Cardiac septum (tissue), 1 donor: ENCODE results near the gene SYCE3. TPM values are rescaled to one million over a fixed set of nuclear protein-coding genes. Genes with fewer than 3 reads are reported as not detected.

Source experiments
- DNase-seq: peaks from one replicate; pipeline ENCODE4 v3.0.0-alpha.2; 2020; ENCODE audit warnings: low spot score
- intact Hi-C: fragments of 100-400 bp; cut with DNase I; formaldehyde crosslinking; loops from one replicate; pipeline ENCODE4 v1.14.0; 2022
- total RNA-seq: library from RNA; stranded (reverse); fragmentation: NEBNext Ultra II Directional; extraction: Animal tissue kit (Norgen Biotek cat#: 25700); gene quantifications from one replicate; pipeline ENCODE4 v1.2.1, GENCODE V29; 2021
- donor health status: DM: no; HTN: no; CAD: no.

The SYCE3 gene
- total RNA-seq, 1 donor from 2014 or later = not detected

DNA sequence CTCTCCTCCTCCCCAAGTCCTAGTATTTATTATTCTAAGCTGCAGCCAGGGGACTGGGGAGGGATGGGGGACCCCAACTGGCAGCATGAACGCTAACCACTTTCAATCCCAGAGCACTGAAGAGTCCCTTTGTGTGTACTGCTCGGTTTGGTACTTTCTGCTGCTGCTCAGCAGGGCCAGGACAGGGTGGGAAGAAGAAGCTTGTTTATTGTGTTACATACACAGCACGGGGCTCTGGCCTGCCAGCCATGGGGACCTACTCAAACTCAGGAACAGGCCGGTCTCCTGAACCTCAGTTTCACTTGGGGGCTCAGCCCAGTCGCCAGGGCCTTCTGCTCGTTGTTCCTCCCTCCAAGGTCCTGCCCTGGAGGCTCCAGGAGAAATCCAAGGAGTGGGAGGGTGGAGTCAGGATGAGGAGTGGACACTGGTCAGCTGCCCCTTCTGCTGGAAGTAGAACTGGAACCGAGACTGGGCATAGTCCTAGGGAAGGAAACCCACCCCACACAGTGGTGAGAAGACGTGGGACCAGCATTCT is 16.1 kb upstream of the SYCE3 start:
- no peak for DNase-seq
- intact Hi-C loops = loop anchor here (1.0 kb wide), 1 partner anchor 16 kb away; no protein-coding TSS in a partner anchor

DNA sequence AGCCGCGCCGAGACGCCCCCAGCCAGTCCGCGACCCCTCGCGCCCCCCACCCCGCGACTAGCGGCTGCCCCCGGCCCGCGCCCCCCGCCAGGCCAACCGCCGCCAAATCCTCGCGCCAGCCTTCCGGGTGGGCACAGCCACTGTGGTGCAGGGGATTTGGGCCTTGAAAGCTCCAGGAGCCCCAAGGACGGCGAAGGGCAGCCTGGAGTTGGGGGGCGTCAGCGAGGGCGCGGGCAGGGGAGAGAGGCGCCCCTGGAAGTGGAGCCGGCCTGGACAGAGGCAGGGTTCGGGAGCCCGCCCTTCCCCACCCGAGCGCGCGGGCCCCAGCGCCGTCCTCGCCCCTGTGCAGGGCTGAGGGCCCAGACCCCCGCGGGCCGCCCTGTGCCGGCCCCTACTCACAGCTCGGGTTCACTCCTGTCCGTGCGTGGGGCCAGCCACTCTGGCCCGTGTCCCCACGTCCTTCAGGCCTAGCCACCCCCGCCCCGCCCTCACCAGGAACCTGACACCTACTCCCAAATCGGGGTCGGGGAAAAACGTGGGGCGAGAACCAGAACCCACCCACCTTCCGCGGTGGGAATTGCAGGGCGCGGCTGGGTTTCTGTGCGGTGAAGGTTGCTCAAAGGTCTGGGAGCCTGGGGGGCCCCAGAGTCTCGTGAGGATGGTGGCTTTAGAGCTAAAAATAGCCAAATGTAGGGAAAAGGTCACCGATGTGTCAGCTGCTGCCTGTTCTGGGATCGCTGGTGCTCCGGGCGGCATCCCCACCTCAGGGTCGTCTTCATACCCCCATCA is 15.5 kb upstream of the SYCE3 start, which contains the start of gene CPT1B:
CPT1B (minus strand) TSS at position 441 of the 789 bp plus-strand sequence. CDS start 512 bp downstream, outside the sequence.
- peak; percentile 83 for DNase-seq
- intact Hi-C loops = loop anchor here (1.0 kb wide), 1 partner anchor 15 kb away; no protein-coding TSS in a partner anchor

DNA sequence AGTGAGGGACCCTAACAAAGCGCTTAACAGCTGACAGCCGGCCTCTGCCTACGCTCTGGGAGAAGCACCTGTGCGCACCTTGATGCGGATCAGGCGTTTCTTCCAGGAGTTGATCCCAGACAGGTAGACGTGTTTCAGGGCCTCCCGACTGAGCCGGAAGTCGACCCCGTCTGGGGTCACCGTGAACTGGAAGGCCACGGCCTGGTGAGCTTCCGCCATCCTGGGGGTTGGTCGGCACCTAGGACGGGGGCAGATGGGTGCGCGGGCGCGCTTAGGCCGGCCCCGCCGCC is 14.9 kb upstream of the SYCE3 start:
- intact Hi-C loops = no loop called here
- no peak for DNase-seq

DNA sequence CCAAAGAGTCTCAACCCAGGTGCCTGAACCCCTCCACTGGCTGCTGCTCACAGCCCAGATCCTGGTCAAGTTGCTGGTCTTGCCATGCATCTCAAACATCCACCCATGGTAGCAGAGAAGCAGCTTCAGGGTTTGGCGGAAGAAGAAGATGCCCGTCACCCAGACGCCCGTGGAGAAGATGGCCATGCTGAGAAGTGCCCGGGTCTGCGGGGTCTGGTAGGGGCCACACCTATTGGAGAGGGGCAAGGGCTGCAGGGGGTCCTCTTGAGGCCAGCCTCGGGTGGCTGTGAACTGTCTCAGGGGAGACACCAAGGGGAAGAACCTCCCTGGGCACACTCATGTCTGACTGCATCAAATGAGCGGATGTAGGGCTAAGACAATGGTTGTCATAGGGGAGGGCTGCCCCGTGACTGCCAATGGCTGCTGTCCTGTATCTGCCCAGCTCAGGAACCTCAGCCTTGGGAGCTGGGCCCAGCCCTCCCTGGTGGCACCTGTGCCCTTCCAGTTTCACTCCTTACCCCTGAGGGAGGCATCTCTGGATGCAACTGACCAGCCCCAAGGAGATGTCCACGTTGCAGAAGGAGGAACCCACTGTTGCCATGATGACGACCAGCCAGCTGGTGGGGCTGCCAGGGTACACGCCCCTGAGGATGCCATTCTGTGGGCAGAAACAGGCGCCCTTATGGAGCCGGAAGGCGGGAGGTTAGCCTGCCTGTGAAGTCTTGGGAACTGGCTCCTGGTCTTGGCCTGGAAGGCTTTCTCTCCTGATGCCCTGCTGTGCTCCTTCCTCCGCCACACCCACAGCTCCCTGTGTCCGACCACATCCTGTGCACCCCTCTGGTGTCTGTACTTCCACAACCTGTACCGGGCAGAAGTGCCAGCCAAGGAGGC is 14.3 kb upstream of the SYCE3 start:
- intact Hi-C loops = no loop called here

DNA sequence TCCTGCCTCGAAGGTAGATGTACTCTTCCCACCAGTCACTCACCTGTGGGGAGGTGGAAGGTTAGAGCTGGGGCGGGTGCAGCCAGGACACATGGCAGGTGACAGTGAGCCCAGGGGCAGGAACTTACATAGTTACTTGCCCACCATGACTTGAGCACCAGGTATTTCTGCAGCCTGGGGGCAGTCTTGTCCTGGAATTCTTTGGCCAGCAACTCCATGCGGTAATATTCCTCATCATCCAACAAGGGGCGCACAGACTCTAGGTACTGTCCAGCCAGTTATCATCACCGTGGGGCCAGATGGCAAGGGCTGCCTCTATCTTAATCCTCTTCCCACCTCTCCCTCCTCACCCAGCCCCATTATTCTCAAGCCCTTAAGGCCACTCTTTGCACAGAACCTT is 13.4 kb upstream of the SYCE3 start:
- intact Hi-C loops = no loop called here
- no peak for DNase-seq

More for the DNA sequence above, 14.3 kb upstream of the SYCE3 start:
- DNase-seq = no peak

DNA sequence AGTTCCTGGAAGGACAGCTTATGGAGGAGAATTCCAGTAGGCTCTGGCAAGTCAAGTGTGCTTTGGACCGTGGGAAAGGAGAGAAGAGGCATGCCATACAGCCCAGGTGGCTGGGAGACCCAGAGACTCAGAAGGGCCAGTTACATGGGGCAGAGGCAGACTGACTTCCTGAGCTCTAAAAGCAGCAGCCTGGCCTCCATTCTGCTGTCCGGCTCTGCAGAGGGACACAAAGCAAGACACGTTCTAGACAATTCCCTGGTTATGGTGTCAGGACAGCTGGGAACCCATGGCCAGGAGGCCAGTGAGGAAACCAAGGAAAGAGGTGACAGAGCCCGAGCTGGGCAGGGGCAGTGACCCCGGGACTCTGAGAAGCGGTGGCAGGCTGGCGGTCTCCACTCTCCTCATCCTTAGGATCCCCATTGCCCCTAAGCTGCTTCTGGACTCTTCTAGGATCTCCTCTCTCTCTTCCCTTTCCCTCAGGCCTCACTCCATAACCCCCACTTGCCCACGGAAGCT is 12.8 kb upstream of the SYCE3 start:
- intact Hi-C loops = no loop called here
- no peak for DNase-seq

DNA sequence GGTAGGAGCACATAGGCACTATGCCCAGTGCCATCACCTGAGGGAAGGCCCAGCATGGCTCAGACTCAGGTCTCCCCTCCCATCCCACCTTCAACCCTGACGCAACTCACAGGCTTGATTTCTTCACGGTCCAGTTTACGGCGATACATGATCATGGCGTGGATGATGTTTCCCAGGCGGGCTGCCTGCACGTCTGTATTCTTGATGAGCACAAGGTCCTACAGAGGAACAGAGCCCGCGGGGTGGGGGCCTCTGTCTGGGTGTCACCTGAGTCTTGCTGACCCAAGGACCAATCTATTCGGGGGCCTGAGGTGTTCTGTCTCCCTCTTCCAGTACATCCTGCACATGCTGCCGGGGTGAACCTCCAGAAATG is 11.7 kb upstream of the SYCE3 start:
- intact Hi-C loops = no loop called here
- DNase-seq = no peak

DNA sequence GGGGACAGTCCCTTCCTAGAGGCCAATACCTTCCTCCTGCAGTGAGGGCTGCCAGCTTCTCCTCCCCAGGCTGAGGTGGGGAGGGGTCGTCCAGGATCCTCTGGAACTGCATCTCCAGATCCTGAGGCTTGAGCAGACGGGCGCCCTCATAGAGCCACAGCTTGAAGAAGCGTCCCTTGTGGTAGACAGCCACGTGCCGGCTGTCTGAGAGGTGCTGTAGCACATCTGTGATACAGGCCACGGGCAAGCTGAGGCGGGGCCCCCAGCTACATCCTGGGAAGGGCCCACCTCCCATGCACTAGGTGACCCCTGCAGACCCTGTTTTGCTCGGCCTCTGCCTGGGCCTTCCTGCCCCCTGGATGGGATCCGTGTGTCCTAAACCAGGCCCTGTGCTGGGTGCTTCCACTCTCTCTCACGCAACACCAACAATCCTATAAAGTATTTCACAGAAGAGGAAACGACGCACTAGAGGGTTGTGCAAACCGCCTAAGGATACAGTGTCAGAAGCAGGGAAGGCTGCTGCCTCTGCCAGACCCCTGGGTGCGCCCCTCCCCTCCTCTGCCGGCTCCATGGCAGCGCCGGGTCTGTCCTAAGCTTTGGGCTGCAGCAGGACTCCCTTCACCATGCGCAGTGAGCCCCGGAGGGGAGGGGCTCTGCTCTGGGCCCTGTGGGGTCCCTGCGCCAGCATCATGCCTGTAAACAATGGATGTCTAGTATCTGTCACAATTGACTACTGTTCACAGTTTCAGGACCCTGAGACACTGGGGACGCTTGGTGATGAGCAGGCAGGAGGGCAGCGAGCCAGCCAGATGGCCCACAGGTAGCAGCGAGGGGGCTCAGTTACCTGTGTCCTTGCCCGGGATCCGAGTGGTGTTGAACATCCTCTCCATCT is 11.0 kb upstream of the SYCE3 start:
- intact Hi-C loops = no loop called here

DNA sequence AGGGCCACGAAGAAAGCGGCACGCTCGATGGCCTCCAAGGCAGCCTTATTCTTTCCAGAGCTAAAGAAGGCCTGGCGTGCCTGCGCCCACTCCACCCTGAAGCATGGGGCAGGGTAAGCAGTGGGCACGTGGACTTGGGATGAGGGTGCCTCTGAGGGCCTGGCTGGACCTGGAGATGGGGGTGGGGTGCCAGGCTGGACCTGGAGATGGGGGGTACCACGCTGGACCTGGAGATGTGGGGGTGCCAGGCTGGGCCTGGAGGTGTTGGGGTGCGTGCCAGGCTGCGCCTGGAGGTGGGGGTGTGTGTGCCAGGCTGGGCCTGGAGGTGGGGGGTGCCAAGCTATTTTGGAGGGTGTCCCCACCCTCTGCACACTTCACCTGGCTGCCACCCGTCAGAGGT is 10.2 kb upstream of the SYCE3 start:
- intact Hi-C loops = no loop called here
- DNase-seq = no peak

More for the DNA sequence above, 11.0 kb upstream of the SYCE3 start:
- no peak for DNase-seq

DNA sequence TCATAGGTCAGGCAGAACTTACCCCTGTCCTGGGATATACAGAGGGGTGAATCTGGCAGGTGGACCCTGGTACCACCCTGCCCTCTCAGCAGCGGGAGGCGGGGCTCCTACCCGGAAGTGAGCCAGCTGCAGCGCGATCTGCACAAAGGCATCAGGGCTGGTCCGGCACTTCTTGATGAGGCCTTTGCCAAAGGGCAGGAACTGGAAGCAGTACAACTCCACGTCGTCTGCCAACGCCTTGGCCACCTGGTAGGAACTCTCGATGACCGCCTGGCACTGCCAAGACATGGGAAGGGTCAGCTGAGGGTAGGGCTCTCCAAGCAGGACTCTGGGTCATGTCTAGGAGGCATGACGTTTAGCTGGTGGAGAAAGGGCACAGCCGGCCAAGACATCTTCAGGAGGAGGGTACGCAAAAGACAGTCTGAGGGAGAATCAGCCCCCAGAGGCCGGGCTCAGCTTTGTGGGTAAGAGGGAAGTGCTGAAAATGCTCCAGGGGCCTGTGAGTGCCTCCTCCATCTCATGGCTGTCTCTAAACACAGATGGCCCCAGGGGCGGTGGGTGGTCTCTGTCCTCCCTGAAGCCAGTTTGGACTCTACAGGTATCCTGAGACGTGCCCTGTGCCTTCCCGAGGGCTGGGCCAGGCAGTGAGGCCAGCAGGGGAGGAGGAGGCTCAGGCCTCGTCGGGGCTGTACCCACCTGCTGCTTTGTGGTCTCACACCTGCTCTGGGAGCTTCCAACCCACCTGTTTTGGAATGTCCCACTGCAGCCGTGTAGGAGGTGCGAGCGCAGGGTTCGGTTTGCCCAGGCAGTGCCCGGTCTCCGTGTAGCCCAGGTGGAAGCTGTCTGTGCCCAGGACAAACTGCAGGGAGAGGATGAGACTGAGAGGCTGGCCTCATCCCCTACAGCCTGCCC is 8.8 kb upstream of the SYCE3 start:
- intact Hi-C loops = no loop called here
- DNase-seq = no peak

DNA sequence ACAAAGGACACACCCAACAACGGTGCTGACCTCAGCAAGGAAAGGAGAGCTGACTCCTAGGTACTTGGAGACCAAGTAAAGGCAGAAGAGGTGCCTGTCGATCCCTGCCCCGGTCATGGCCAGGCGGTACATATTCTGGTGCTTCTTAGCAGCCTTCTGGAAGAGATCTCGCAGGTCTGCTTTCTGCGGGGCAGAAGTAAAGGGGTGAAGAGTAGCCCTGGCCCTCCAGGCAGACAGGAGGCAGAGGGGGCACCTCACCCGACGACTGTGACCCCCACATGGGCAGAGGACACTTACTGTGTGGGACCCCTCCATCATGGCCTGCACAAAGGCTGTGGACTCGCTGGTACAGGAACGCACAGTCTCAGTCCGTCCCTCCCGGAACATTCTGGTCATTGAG is 8.1 kb upstream of the SYCE3 start:
- intact Hi-C loops = no loop called here
- DNase-seq = no peak

DNA sequence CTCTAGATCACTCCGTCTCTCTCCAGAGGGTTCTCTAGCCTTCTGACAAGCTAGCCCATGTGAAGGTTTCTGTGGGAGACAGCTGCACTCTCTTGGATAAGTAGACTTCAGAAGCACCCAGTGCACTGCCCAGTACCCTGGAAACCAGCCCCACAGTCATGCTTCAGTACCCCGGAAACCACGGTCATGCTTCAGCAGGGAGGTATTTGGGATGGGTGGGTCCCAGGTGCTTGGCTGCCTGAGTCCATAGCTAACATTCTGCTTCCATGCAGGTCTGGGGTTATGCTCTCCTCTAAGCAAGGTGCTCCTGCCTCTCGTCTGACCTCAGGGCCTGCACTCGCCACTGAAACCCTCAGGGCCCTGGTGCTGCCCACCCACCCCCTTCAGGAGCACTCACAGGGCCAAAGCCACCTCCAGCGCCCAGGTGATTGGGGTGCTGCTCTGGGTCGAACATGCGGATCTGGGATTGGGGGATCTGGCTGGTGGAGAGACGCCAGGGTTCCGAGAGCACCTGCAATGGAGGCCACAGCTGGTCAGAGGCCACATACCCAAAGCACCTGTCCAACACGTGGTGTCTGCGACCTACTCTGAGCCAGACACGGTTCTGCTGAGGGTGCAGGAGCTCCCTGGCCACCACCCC is 7.3 kb upstream of the SYCE3 start:
- no peak for DNase-seq
- intact Hi-C loops = no loop called here

DNA sequence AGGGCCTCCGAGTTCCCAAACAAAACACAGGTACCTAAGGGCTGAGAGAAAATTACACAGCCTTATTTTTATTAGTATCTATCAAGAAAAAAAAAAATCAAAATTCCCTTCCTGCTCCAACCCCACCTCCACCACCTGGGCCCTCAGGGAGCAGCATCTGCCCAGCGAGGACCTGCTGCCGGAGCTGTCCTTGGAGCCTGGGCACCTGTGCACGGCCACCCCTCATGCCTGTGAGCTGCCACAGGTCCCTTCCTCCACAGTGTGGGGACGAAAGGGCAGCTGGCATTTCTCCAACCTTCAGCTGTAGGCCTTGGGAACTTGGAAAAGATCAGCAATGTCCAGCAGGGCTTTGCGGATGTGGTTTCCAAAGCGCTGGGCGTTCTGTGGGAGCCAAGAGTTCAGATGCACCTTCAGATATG is 6.3 kb upstream of the SYCE3 start:
- intact Hi-C loops = no loop called here
- DNase-seq = no peak

DNA sequence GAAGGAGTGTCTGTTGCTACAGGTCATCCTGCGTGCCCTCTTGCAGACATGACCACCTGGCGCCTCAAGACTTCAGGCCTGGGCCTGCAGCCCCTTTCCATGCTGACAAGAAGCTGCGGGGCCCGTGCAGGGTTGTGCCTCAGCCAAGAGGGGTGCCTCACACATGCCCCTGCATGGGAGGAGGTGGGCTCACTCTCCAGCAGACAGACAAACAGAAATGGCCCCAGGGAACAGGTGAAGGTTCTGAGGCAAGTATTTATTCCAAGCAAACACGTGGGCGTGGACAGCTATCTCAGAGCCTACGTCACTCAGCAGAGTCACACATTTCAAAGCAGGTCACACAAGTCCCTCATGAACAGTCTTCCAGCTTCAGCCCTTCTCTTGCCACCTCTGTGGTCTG is 5.9 kb upstream of the SYCE3 start:
- intact Hi-C loops = no loop called here
- no peak for DNase-seq

DNA sequence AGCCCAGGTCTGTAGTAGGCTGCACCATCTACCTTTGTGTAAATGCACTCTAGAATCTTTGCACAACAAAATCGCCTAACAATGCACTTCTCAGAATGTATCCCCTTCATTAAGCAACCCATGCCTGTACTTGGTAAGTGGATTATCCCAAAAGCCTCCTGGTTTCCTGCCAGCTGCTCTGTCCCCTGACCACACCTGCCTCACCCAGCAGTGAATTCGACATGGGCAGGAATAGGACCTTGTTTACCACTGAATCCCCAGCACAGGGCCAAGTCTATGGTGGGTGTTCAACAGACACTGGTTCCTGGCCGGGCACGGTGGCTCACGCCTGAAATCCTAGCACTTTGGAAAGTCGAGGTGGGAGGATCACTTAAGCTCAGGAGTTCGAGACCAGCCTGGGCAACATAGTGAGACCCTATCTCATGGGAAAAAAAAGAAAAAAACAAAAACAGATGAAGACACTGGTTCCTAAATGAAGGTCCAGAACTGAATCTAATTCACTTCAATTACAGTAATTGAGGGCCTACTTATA is 5.1 kb upstream of the SYCE3 start:
- intact Hi-C loops = no loop called here
- DNase-seq = no peak

DNA sequence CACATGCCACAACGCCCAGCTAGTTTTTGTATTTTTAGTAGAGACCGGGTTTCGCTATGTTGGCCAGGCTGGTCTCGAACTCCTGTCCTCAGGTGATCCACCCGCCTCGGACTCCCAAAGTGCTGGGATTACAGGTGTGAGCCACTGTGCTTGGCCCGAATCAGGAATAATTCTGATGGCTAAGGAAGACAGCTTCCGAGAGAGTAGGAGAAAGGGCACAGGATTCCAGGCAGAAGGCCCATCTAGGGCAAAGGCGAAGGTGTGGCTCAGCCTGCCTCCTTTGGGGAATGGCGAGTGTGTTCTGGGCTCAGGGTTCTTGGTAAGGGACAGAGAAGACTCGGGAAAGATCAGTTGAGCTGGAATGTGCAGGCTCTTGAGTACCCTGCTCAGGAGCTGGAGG is 1.6 kb upstream of the SYCE3 start:
- intact Hi-C loops = loop anchor here (5.0 kb wide), 1 partner anchor 37 kb away; the partner anchor contains the start of gene SCO2
- DNase-seq = no peak

DNA sequence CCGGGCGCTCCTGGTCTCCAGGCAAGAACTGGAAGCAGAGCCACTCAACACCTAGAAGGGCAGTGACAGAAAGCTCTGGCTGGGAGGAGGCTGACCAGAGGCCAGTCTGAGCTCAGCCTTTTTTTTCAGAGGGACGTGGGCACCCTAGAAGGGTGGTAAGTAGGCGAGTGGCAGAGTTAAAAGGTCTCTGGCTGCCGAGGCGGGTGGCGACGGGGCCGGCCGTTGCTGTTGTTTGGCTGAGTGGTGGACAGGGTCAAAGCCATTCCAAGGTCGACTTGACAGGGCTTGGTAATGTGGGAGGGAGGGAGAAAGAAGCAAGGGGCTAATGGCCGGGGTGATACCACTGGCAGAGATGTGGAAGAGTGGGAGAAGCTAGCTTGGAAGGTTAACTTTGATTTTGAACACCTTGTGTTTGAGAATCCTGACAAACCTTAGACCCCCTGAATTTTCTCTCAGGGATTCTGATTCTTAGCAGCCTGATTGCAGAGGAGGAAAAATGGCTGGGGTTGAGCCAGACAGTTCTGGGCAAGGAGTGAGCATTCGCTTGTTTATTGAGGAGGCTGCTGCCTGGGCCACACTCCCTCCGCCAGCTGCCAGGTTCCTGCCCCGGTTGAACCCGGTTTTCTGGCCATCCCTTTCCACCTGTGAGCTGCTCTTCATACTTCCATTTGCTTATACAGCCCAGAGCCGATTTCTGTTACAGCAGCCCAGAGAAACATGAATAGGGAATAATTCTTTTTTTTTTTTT is 868 bp upstream of the SYCE3 start:
- intact Hi-C loops = loop anchor here (1.0 to 5.0 kb wide), 3 partner anchors 15 to 36 kb away; partner anchors contain the start of genes CHKB, CPT1B and SCO2
- no peak for DNase-seq
